ENCODE measurements around the gene TMEM266. TPM values are rescaled to one million over a fixed set of nuclear protein-coding genes. Genes with fewer than 3 reads are reported as not detected.
A peak's percentile ranks its signal among the peaks of the same experiment; 100 is the strongest.

The TMEM266 gene
- total and polyA plus RNA-seq, 8 donors = 1.9 to 5.5 (median 4.2) TPM

GRCh38 chr15:76150513-76150912, 90.7 kb downstream of the TMEM266 start:
- intact Hi-C loops (cut with DNase I) = no loop called here
- H3K36me3 ChIP-seq = no peaks in the 10 kb centered on the region
- H3K27ac ChIP-seq = peak overlapping the region in 3 of 4 donors; percentile 15 to 62 (median 34)
- 19% methylated on average over 7 of the region's 7 CpGs for WGBS, 2 donors
- no peak overlapping the region for H3K4me3 ChIP-seq
- TF ChIP-seq CTCF (IDR thresholded peaks at IDR 0.05) = no peak
- no peaks in the 10 kb centered on the region for H3K9me3 ChIP-seq
- ATAC-seq = peak; percentile 51 to 71 (median 66)
- H3K4me1 ChIP-seq = peaks cover 11 to 21% (median 12%) of the 10 kb centered on the region in 3 donors
- FAIRE-seq = no peak
- DNase-seq = peak in 4 of 6 donors; percentile 47 to 69 (median 57)
- H3K27me3 ChIP-seq = no peaks in the 10 kb centered on the region

GRCh38 chr15:76150971-76151598, 91.3 kb downstream of the TMEM266 start:
- TF ChIP-seq CTCF (IDR thresholded peaks at IDR 0.05) = peak; percentile 79 to 90 (median 88)
- peaks cover 11 to 21% (median 12%) of the 10 kb centered on the region in 3 donors for H3K4me1 ChIP-seq
- intact Hi-C loops (cut with DNase I) = no loop called here
- WGBS, 2 donors = 14 to 17% methylated on average over 9 of the region's 9 CpGs
- DNase-seq (peak; percentile 67 to 91 (median 82)), ATAC-seq (peak; percentile 79 to 92 (median 86)), FAIRE-seq (no peak)
- H3K27ac ChIP-seq = peak overlapping the region in 3 of 4 donors; percentile 15 to 62 (median 34)
- H3K36me3 ChIP-seq = no peaks in the 10 kb centered on the region
- no peaks in the 10 kb centered on the region for H3K27me3 ChIP-seq
- H3K9me3 ChIP-seq = no peaks in the 10 kb centered on the region
- H3K4me3 ChIP-seq = no peak overlapping the region

GRCh38 chr15:76151599-76151974, 91.8 kb downstream of the TMEM266 start:
- Histone ChIP-seq H3K27ac (no peak overlapping the region), H3K4me1 (peaks cover 11 to 21% (median 12%) of the 10 kb centered on the region in 3 donors), H3K4me3 (no peak overlapping the region), H3K27me3 (no peaks in the 10 kb centered on the region), H3K36me3 (no peaks in the 10 kb centered on the region), H3K9me3 (no peaks in the 10 kb centered on the region)
- FAIRE-seq (no peak), ATAC-seq (no peak), DNase-seq (no peak)
- WGBS, 2 donors = 92 to 96% methylated on average over 8 of the region's 8 CpGs
- TF ChIP-seq CTCF (IDR thresholded peaks at IDR 0.05) = no peak
- intact Hi-C loops (cut with DNase I) = no loop called here

- ATAC-seq (no peak), FAIRE-seq (no peak)
- WGBS, 2 donors = 79 to 85% methylated on average over 7 of the region's 7 CpGs
These were observed 92.4 kb downstream of the TMEM266 start for GRCh38 chr15:76152197-76152596.

More at GRCh38 chr15:76152197-76152596, 92.4 kb downstream of the TMEM266 start:
- Histone ChIP-seq H3K27me3 (no peaks in the 10 kb centered on the region), H3K9me3 (no peaks in the 10 kb centered on the region), H3K4me1 (peaks cover 11 to 21% (median 12%) of the 10 kb centered on the region in 3 donors), H3K36me3 (no peaks in the 10 kb centered on the region), H3K4me3 (no peak overlapping the region), H3K27ac (no peak overlapping the region)
- DNase-seq = peak in 1 of 6 donors; percentile 35
- intact Hi-C loops (cut with DNase I) = no loop called here
- TF ChIP-seq CTCF (IDR thresholded peaks at IDR 0.05) = no peak

Measured in pancreas (tissue), 10 donors.